Measurements from ENCODE around the gene ERFL.

- no peak for TF ChIP-seq CTCF (conservative IDR thresholded peaks at IDR 0.05; ENCODE audit: low read length)
- no peak for TF ChIP-seq EZH2phosphoT487 (IDR thresholded peaks at IDR 0.05; ENCODE audit: borderline replicate concordance, low read depth, low read length)
Observed at GRCh38 chr19:41879080-41879479, 49.2 kb downstream of the ERFL start.

Data from OCI-LY7 (cell line).